ENCODE measurements around the gene LRRC4C. TPM values are rescaled to one million over a fixed set of nuclear protein-coding genes. Genes with fewer than 3 reads are reported as not detected.

Gene LRRC4C
- total and polyA plus RNA-seq, 2 experiments from 2014 or later = not detected

DNA sequence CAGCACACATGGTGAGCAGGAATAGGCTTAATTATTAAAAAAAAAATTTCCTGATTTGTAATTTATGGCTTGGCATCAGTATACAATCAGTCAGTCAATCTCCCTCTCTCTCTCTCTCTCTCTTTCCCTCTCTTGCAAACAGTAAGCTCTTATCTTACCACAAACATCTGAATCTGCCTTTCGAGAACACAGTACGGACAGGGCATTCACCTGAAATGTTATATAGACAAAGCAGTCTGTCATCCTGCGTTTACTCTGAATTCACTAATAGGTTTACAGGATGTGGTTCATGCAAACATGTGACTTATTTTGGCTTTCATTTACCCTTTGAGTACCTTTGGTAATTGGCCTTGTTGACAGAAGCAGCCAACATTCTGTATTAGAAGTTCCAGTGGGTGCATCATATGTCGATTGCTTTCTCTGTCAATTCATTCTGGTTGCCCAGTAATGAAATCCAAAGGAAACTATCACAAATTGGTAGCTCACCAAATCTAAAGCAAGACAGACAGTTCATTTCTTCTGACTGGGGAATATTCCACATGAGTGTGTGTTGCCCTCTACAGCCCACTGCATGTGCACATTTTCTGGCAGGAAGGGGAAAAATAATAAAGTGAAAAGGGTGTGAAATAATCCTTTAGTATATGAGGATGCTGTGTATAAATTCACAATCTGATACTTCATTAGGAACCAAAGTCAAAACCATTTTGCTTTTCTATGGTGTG is 1058.2 kb downstream of the LRRC4C start:
- 15 to 19% methylated on average over 4 of the region's 4 CpGs for WGBS, 2 experiments (ENCODE audit: low coverage in 1 of 2, low lambda C conversion rate in 2 of 2, missing lambda C conversion rate in 2 of 2)
- Histone ChIP-seq H3K4me1 (ENCODE audit: insufficient read depth) (no peaks in the 10 kb centered on the region), H3K27ac (no peak overlapping the region), H3K4me3 (no peak overlapping the region), H4K20me1 (ENCODE audit: insufficient read depth) (no peaks in the 10 kb centered on the region), H3F3A (ENCODE audit: insufficient read depth) (no peaks in the 10 kb centered on the region), H3K9me3 (ENCODE audit: low read depth) (no peaks in the 10 kb centered on the region), H3K36me3 (ENCODE audit: low read depth) (no peaks in the 10 kb centered on the region), H3K4me2 (ENCODE audit: unreplicated experiment) (no peak overlapping the region), H3K27me3 (replicated peaks; ENCODE audit: insufficient read depth) (no peaks in the 10 kb centered on the region), H3K9ac (no peak overlapping the region), H2AFZ (no peak overlapping the region), H3K79me2 (ENCODE audit: insufficient read depth) (no peaks in the 10 kb centered on the region), H3K9me2 (ENCODE audit: insufficient read depth) (no peaks in the 10 kb centered on the region)
- TF ChIP-seq EZH2phosphoT487 (IDR thresholded peaks at IDR 0.05; ENCODE audit: insufficient read depth, low read depth) = no peak
- TF ChIP-seq EZH2 (IDR thresholded peaks at IDR 0.05; ENCODE audit: insufficient read depth, poor library complexity, severe bottlenecking) = no peak
- in situ Hi-C loops (cut with MboI) = no loop called here
- no peak for DNase-seq

GRCh38 chr11:40397141-40397540 is 1062.3 kb downstream of the LRRC4C start:
- Histone ChIP-seq H3F3A (ENCODE audit: insufficient read depth) (no peaks in the 10 kb centered on the region), H3K4me2 (ENCODE audit: unreplicated experiment) (no peak overlapping the region), H4K20me1 (ENCODE audit: insufficient read depth) (no peaks in the 10 kb centered on the region), H3K79me2 (ENCODE audit: insufficient read depth) (no peaks in the 10 kb centered on the region), H3K9ac (no peak overlapping the region), H2AFZ (no peak overlapping the region), H3K4me1 (ENCODE audit: insufficient read depth) (no peaks in the 10 kb centered on the region), H3K36me3 (ENCODE audit: low read depth) (no peaks in the 10 kb centered on the region), H3K4me3 (no peak overlapping the region), H3K9me3 (ENCODE audit: low read depth) (no peaks in the 10 kb centered on the region), H3K9me2 (ENCODE audit: insufficient read depth) (no peaks in the 10 kb centered on the region), H3K27ac (no peak overlapping the region), H3K27me3 (replicated peaks; ENCODE audit: insufficient read depth) (no peaks in the 10 kb centered on the region)
- no peak for DNase-seq
- TF ChIP-seq EZH2 (IDR thresholded peaks at IDR 0.05; ENCODE audit: insufficient read depth, poor library complexity, severe bottlenecking) (no peak), EZH2phosphoT487 (IDR thresholded peaks at IDR 0.05; ENCODE audit: insufficient read depth, low read depth) (no peak)
- in situ Hi-C loops (cut with MboI) = no loop called here
- 1 to 2% methylated on average over 3 of the region's 3 CpGs for WGBS, 2 experiments (ENCODE audit: low coverage in 1 of 2, low lambda C conversion rate in 2 of 2, missing lambda C conversion rate in 2 of 2)

GRCh38 chr11:40393511-40393910 is 1065.9 kb downstream of the LRRC4C start:
- H3K79me2 ChIP-seq (ENCODE audit: insufficient read depth) = no peaks in the 10 kb centered on the region
- H3K27me3 ChIP-seq (replicated peaks; ENCODE audit: insufficient read depth) = no peaks in the 10 kb centered on the region
- H3K4me1 ChIP-seq (ENCODE audit: insufficient read depth) = no peaks in the 10 kb centered on the region
- H3K9me3 ChIP-seq (ENCODE audit: low read depth) = no peaks in the 10 kb centered on the region
- no peaks in the 10 kb centered on the region for H3F3A ChIP-seq (ENCODE audit: insufficient read depth)
- DNase-seq = no peak
- H3K4me3 ChIP-seq = no peak overlapping the region
- H3K36me3 ChIP-seq (ENCODE audit: low read depth) = no peaks in the 10 kb centered on the region
- H3K4me2 ChIP-seq (ENCODE audit: unreplicated experiment) = no peak overlapping the region
- no peaks in the 10 kb centered on the region for H4K20me1 ChIP-seq (ENCODE audit: insufficient read depth)
- TF ChIP-seq EZH2phosphoT487 (IDR thresholded peaks at IDR 0.05; ENCODE audit: insufficient read depth, low read depth) (no peak), EZH2 (IDR thresholded peaks at IDR 0.05; ENCODE audit: insufficient read depth, poor library complexity, severe bottlenecking) (no peak)
- WGBS, 2 experiments (ENCODE audit: low coverage in 1 of 2, low lambda C conversion rate in 2 of 2, missing lambda C conversion rate in 2 of 2) = 11 to 13% methylated on average over 3 of the region's 3 CpGs
- no peak overlapping the region for H2AFZ ChIP-seq
- no peaks in the 10 kb centered on the region for H3K9me2 ChIP-seq (ENCODE audit: insufficient read depth)
- H3K27ac ChIP-seq = no peak overlapping the region
- in situ Hi-C loops (cut with MboI) = no loop called here
- no peak overlapping the region for H3K9ac ChIP-seq

GRCh38 chr11:40391679-40392078 is 1067.8 kb downstream of the LRRC4C start:
- in situ Hi-C loops (cut with MboI) = no loop called here
- no peak for TF ChIP-seq EZH2 (IDR thresholded peaks at IDR 0.05; ENCODE audit: insufficient read depth, poor library complexity, severe bottlenecking)
- TF ChIP-seq EZH2phosphoT487 (IDR thresholded peaks at IDR 0.05; ENCODE audit: insufficient read depth, low read depth) = no peak

More at GRCh38 chr11:40391679-40392078, 1067.8 kb downstream of the LRRC4C start:
- Histone ChIP-seq H3K36me3 (ENCODE audit: low read depth) (no peaks in the 10 kb centered on the region), H3K9me2 (ENCODE audit: insufficient read depth) (no peaks in the 10 kb centered on the region), H3K4me1 (ENCODE audit: insufficient read depth) (no peaks in the 10 kb centered on the region), H3K27ac (no peak overlapping the region), H3K9ac (no peak overlapping the region), H4K20me1 (ENCODE audit: insufficient read depth) (no peaks in the 10 kb centered on the region), H3K27me3 (replicated peaks; ENCODE audit: insufficient read depth) (no peaks in the 10 kb centered on the region), H3K4me3 (no peak overlapping the region), H3F3A (ENCODE audit: insufficient read depth) (no peaks in the 10 kb centered on the region), H2AFZ (no peak overlapping the region), H3K9me3 (ENCODE audit: low read depth) (no peaks in the 10 kb centered on the region), H3K79me2 (ENCODE audit: insufficient read depth) (no peaks in the 10 kb centered on the region), H3K4me2 (ENCODE audit: unreplicated experiment) (no peak overlapping the region)
- no peak for DNase-seq
- 12 to 16% methylated on average over 3 of the region's 3 CpGs for WGBS, 2 experiments (ENCODE audit: low coverage in 1 of 2, low lambda C conversion rate in 2 of 2, missing lambda C conversion rate in 2 of 2)
